ENCODE measurements around the gene ASF1B. TPM values are rescaled to one million over a fixed set of nuclear protein-coding genes. Genes with fewer than 3 reads are reported as not detected.
A peak's percentile ranks its signal among the peaks of the same experiment; 100 is the strongest.

ASF1B gene
- total RNA-seq, 1 experiment from 2014 or later: 38.4 TPM

DNA sequence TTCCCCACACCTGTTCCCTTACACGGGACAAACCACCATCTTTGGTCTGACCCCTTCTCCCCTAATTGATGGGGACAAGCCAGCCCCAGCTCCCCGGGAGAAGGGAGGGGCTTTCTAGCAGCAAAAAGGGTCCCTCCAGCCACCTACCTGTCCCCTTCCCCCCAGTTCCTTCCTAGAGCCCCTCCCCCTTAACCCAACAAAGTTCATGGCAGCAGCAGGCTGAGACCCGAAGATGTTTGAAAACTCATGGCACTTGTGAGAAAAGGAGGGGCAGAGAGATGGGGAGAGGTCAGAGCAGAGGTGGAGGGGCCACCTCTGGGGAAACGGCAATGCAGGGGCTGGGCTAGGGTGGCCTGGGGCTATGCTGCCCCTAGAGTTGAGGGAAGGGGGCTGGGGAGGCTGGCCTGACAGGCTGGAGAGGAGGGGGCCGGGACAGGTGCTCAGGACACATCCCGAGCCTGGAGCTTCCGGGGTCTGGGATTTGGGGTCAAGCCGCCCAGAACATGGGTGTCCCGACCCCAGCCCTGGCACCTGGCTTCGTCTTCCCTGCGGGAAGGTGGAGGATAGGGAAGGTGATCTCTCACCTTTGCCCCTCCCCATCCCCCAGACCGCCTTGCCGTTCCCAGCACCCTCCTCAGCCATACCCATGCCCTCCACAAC is 12.5 kb upstream of the ASF1B start:
- Mint-ChIP-seq H3K27ac (peak overlapping the region; percentile 70), H3K9me3 (no peaks in the 10 kb centered on the region), H3K27me3 (ENCODE audit: low read depth) (no peaks in the 10 kb centered on the region; the same call in 1 of the 2 replicates), H3K4me1 (peaks cover 27% of the 10 kb centered on the region), H3K4me3 (no peak overlapping the region), H3K36me3 (peaks cover 14% of the 10 kb centered on the region)
- ATAC-seq (peak; percentile 35), DNase-seq (ENCODE audit: low spot score) (peak; percentile 22)
- ChIA-PET POLR2A (interaction anchor here (1.8 kb wide), 1 partner anchor 12 kb away, joined by 5 read pairs; no protein-coding TSS in a partner anchor), CTCF (interaction anchor here (0.9 to 4.7 kb wide), 8 partner anchors 9 to 331 kb away, joined by 3 to 52 read pairs (median 5); partner anchors contain the start of gene ASF1B)
- TF ChIP-seq, protein P1, sequence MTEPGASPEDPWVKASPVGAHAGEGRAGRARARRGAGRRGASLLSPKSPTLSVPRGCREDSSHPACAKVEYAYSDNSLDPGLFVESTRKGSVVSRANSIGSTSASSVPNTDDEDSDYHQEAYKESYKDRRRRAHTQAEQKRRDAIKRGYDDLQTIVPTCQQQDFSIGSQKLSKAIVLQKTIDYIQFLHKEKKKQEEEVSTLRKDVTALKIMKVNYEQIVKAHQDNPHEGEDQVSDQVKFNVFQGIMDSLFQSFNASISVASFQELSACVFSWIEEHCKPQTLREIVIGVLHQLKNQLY (CRISPR knock-in tag; IDR thresholded peaks at IDR 0.05): no peak
- TF ChIP-seq TEAD1 (CRISPR knock-in tag; IDR thresholded peaks at IDR 0.05) (no peak), MYBL2 (CRISPR knock-in tag; IDR thresholded peaks at IDR 0.05) (no peak), MXD4 (CRISPR knock-in tag; IDR thresholded peaks at IDR 0.05; ENCODE audit: borderline replicate concordance) (no peak), ZNF263 (CRISPR knock-in tag; IDR thresholded peaks at IDR 0.05; ENCODE audit: low read depth) (no peak), JUN (CRISPR knock-in tag; IDR thresholded peaks at IDR 0.05) (no peak), SOX15 (CRISPR knock-in tag; IDR thresholded peaks at IDR 0.05) (no peak)
- TF ChIP-seq, protein P2, sequence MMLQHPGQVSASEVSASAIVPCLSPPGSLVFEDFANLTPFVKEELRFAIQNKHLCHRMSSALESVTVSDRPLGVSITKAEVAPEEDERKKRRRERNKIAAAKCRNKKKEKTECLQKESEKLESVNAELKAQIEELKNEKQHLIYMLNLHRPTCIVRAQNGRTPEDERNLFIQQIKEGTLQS (CRISPR knock-in tag; conservative IDR thresholded peaks at IDR 0.05): no peak
- TF ChIP-seq, protein P3, sequence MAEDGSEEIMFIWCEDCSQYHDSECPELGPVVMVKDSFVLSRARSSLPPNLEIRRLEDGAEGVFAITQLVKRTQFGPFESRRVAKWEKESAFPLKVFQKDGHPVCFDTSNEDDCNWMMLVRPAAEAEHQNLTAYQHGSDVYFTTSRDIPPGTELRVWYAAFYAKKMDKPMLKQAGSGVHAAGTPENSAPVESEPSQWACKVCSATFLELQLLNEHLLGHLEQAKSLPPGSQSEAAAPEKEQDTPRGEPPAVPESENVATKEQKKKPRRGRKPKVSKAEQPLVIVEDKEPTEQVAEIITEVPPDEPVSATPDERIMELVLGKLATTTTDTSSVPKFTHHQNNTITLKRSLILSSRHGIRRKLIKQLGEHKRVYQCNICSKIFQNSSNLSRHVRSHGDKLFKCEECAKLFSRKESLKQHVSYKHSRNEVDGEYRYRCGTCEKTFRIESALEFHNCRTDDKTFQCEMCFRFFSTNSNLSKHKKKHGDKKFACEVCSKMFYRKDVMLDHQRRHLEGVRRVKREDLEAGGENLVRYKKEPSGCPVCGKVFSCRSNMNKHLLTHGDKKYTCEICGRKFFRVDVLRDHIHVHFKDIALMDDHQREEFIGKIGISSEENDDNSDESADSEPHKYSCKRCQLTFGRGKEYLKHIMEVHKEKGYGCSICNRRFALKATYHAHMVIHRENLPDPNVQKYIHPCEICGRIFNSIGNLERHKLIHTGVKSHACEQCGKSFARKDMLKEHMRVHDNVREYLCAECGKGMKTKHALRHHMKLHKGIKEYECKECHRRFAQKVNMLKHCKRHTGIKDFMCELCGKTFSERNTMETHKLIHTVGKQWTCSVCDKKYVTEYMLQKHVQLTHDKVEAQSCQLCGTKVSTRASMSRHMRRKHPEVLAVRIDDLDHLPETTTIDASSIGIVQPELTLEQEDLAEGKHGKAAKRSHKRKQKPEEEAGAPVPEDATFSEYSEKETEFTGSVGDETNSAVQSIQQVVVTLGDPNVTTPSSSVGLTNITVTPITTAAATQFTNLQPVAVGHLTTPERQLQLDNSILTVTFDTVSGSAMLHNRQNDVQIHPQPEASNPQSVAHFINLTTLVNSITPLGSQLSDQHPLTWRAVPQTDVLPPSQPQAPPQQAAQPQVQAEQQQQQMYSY (CRISPR knock-in tag; IDR thresholded peaks at IDR 0.05): no peak

DNA sequence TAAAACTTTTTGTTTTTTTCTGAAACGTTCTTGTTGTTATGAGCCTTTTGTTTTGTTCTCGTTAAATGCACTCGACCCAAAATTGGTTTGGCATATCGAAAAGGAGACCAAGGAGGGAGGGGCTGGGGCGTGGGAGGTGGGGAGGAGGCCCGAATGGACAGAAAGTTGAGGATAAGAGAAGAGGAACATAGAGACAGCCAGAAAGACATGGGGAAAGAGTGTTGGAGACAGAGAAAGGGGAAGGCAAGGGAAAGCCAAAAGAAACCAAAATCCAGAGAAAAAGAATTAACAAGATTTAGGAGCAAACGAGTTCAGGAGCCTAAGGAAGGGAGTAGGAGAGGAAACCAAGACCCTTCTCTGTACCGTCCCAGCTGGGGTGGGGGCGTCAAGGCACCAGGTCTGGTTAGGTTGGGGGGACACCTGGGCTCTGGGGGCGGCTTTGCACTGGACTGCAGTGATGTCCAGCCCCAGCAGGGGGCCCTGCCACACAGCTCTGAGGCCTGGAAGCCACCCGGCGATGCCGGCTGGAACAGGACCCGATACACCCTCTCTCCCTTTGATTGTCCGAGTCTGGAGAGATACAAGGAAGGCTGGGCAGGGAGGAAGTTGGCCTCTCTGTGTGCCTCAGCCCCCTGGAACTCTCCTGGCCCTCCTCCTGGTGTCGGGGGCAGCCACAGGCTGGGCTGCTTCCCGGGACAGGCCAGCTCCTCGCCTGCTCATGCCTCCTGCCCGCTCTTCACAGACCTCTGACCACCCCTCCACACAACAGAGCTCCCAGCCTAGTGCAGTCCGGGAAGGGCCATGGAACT is 11.6 kb upstream of the ASF1B start:
- ATAC-seq: peak; percentile 47
- H3K36me3 Mint-ChIP-seq: peaks cover 12% of the 10 kb centered on the region
- H3K27me3 Mint-ChIP-seq (ENCODE audit: low read depth): no peaks in the 10 kb centered on the region; the same call in 1 of the 2 replicates
- ChIA-PET CTCF (interaction anchor here (0.8 to 4.7 kb wide), 9 partner anchors 11 to 332 kb away, joined by 3 to 52 read pairs (median 6); partner anchors contain the start of gene ASF1B), POLR2A (interaction anchor here (0.5 to 1.8 kb wide), 2 partner anchors 11 to 155 kb away, joined by 4 to 5 read pairs; no protein-coding TSS in a partner anchor)
- no peak overlapping the region for H3K4me3 Mint-ChIP-seq
- H3K9me3 Mint-ChIP-seq: no peaks in the 10 kb centered on the region
- TF ChIP-seq, protein P4, sequence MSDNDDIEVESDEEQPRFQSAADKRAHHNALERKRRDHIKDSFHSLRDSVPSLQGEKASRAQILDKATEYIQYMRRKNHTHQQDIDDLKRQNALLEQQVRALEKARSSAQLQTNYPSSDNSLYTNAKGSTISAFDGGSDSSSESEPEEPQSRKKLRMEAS (CRISPR knock-in tag; IDR thresholded peaks at IDR 0.05): no peak; the same call in 1 of the 2 replicates
- TF ChIP-seq NFATC4 (CRISPR knock-in tag; IDR thresholded peaks at IDR 0.05) (no peak), ZBTB21 (CRISPR knock-in tag; IDR thresholded peaks at IDR 0.05; ENCODE audit: borderline replicate concordance) (no peak), ZNF121 (CRISPR knock-in tag; IDR thresholded peaks at IDR 0.05) (no peak; the same call in 1 of the 2 replicates), EMX1 (CRISPR knock-in tag; IDR thresholded peaks at IDR 0.05) (no peak; the same call in 1 of the 2 replicates), MYBL2 (CRISPR knock-in tag; IDR thresholded peaks at IDR 0.05) (no peak), SMAD4 (CRISPR knock-in tag; IDR thresholded peaks at IDR 0.05) (no peak)
- TF ChIP-seq, protein P5, sequence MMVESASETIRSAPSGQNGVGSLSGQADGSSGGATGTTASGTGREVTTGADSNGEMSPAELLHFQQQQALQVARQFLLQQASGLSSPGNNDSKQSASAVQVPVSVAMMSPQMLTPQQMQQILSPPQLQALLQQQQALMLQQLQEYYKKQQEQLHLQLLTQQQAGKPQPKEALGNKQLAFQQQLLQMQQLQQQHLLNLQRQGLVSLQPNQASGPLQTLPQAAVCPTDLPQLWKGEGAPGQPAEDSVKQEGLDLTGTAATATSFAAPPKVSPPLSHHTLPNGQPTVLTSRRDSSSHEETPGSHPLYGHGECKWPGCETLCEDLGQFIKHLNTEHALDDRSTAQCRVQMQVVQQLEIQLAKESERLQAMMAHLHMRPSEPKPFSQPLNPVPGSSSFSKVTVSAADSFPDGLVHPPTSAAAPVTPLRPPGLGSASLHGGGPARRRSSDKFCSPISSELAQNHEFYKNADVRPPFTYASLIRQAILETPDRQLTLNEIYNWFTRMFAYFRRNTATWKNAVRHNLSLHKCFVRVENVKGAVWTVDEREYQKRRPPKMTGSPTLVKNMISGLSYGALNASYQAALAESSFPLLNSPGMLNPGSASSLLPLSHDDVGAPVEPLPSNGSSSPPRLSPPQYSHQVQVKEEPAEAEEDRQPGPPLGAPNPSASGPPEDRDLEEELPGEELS (CRISPR knock-in tag; IDR thresholded peaks at IDR 0.05): no peak
- TF ChIP-seq, protein P3 (CRISPR knock-in tag; IDR thresholded peaks at IDR 0.05): 0 out of 2 replicates have a peak, but pooled peaks have one; percentile 11
- TF ChIP-seq, protein P6, sequence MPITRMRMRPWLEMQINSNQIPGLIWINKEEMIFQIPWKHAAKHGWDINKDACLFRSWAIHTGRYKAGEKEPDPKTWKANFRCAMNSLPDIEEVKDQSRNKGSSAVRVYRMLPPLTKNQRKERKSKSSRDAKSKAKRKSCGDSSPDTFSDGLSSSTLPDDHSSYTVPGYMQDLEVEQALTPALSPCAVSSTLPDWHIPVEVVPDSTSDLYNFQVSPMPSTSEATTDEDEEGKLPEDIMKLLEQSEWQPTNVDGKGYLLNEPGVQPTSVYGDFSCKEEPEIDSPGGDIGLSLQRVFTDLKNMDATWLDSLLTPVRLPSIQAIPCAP (CRISPR knock-in tag; IDR thresholded peaks at IDR 0.05): 0 out of 2 replicates have a peak, but pooled peaks have one; percentile 38
- DNase-seq (ENCODE audit: low spot score): peak; percentile 74
- H3K4me1 Mint-ChIP-seq: peaks cover 27% of the 10 kb centered on the region
- H3K27ac Mint-ChIP-seq: peak overlapping the region; percentile 70

Measured in WTC11 (cell line).